Measurements from ENCODE around the gene CCDC18.

The CCDC18 gene

DNA sequence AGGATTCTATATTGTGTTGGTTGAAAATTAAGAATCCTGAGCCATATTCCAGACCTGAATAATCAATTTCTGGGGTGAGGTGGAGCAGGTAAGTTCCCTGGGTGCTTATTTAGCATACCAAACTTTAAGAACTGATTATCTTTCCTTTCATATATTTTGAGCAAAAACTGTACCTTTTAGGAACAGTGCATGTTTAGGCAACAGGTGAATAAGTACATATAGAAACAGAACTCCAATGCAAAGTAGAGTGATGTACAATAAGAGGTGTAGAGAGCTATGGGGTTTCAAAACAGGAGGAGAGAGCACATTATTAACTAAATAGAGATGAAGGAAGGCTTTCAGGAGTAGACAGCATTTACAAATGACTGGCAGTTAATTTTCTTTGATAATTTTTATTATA, 29.1 kb upstream of the CCDC18 start:
- ChIA-PET POLR2A (no interaction called here), CTCF (no interaction called here)
- peak; percentile 60 for TF ChIP-seq ZBTB17 (tag by site-specific recombination; IDR thresholded peaks at IDR 0.05)
- no peak for TF ChIP-seq ZNF274 (IDR thresholded peaks at IDR 0.05; ENCODE audit: low read length)
- no peak for TF ChIP-seq ZNF274 (tag by site-specific recombination; IDR thresholded peaks at IDR 0.05; ENCODE audit: borderline replicate concordance)
- peak; percentile 64; the same call in 1 of the 2 replicates for TF ChIP-seq SCRT2 (tag by site-specific recombination; IDR thresholded peaks at IDR 0.05)
- peak; percentile 65; the same call in 1 of the 2 replicates for TF ChIP-seq SCRT1 (tag by site-specific recombination; IDR thresholded peaks at IDR 0.05; ENCODE audit: borderline replicate concordance)
- H3K4me1 ChIP-seq (ENCODE audit: control insufficient read depth, insufficient read depth, low read length), result no peaks in the 10 kb centered on the region
- no peak overlapping the region for H3K4me3 ChIP-seq (ENCODE audit: low read depth, low read length)
- H3K27ac ChIP-seq (ENCODE audit: extremely low read depth, low read depth, low read length), result no peak overlapping the region
- H3K9me3 ChIP-seq (ENCODE audit: control insufficient read depth, insufficient read depth, low read depth, low read length), result no peaks in the 10 kb centered on the region
- H3K36me3 ChIP-seq (ENCODE audit: control insufficient read depth in 2 of 2, insufficient read depth in 1 of 2, low read length in 2 of 2), result peaks cover 13 to 65% of the 10 kb centered on the region in 2 experiments

- Histone ChIP-seq H3K4me1 (ENCODE audit: control insufficient read depth, insufficient read depth, low read length) (no peaks in the 10 kb centered on the region), H3K9me3 (ENCODE audit: control insufficient read depth, insufficient read depth, low read depth, low read length) (no peaks in the 10 kb centered on the region), H3K4me3 (ENCODE audit: low read depth, low read length) (no peak overlapping the region), H3K27ac (ENCODE audit: extremely low read depth, low read depth, low read length) (no peak overlapping the region), H3K36me3 (ENCODE audit: control insufficient read depth in 2 of 2, insufficient read depth in 1 of 2, low read length in 2 of 2) (peaks cover 19 to 69% of the 10 kb centered on the region in 2 experiments)
- CTCF ChIA-PET, result interaction anchor here (0.6 kb wide), 1 partner anchor 218 kb away, joined by 4 read pairs; no protein-coding TSS in a partner anchor
- TF ChIP-seq ZNF114 (tag by site-specific recombination; IDR thresholded peaks at IDR 0.05) (no peak), ZNF600 (tag by site-specific recombination; IDR thresholded peaks at IDR 0.05) (no peak), ZNF239 (tag by site-specific recombination; IDR thresholded peaks at IDR 0.05) (no peak)
- POLR2A ChIA-PET, result no interaction called here
Observed at GRCh38 chr1:93152835-93153234, 27.7 kb upstream of the CCDC18 start.

DNA sequence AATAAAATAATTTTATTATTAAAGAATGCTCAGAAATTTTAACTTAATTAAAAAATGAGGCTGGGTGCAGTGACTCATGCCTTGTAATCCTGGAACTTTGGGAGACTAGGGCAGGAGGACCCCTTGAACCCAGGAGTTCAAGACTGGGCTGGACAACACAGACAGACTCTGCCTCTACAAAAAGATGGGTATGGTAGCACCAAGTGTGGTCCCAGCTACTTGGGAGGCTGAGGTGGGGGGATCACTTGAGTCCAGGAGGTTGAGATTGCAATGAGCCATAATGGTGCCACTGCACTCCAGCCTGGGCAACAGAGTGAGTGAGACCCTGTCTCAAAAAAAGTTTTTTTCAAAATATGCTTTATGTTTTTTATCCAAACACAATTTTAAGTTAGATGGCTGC, 25.6 kb upstream of the CCDC18 start:
- Histone ChIP-seq H3K9me3 (ENCODE audit: control insufficient read depth, insufficient read depth, low read depth, low read length) (no peaks in the 10 kb centered on the region), H3K4me3 (ENCODE audit: low read depth, low read length) (no peak overlapping the region), H3K36me3 (ENCODE audit: control insufficient read depth in 2 of 2, insufficient read depth in 1 of 2, low read length in 2 of 2) (peaks cover 29 to 65% of the 10 kb centered on the region in 2 experiments), H3K27ac (ENCODE audit: extremely low read depth, low read depth, low read length) (no peak overlapping the region), H3K4me1 (ENCODE audit: control insufficient read depth, insufficient read depth, low read length) (no peaks in the 10 kb centered on the region)
- ChIA-PET POLR2A (no interaction called here), CTCF (interaction anchor here (0.6 kb wide), 1 partner anchor 124 kb away, joined by 3 read pairs; no protein-coding TSS in a partner anchor)
- TF ChIP-seq WT1 (tag by site-specific recombination; IDR thresholded peaks at IDR 0.05) (no peak), ZNF664 (tag by site-specific recombination; IDR thresholded peaks at IDR 0.05) (peak; percentile 32; the same call in 1 of the 2 replicates), GLIS1 (tag by site-specific recombination; IDR thresholded peaks at IDR 0.05) (peak; percentile 67), ZNF155 (tag by site-specific recombination; IDR thresholded peaks at IDR 0.05) (no peak)

DNA sequence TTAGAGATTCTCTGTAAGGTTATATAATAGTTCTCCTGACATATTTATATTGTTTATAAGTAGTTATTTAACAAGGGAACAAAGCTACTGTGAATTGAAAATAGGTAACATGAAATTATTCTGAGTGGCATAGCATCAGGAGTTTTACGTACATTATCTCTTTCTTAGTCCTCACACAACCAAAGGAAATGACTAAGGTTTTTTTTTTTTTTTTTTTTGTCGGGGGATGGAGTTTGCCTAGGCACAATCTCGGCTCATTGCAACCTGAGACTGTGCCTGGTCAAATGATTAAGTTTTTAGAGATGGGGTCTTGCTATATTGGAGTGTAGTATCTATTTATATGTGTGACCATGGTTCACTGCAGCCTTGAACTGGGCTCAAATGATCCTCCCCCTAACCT, 25.2 kb upstream of the CCDC18 start:
- TF ChIP-seq ZNF664 (tag by site-specific recombination; IDR thresholded peaks at IDR 0.05) (0 out of 2 replicates have a peak, but pooled peaks have one; percentile 3), BCL11B (tag by site-specific recombination; IDR thresholded peaks at IDR 0.05; ENCODE audit: low read depth) (no peak)
- POLR2A ChIA-PET, result no interaction called here
- peaks cover 28 to 63% of the 10 kb centered on the region in 2 experiments for H3K36me3 ChIP-seq (ENCODE audit: control insufficient read depth in 2 of 2, insufficient read depth in 1 of 2, low read length in 2 of 2)

DNA sequence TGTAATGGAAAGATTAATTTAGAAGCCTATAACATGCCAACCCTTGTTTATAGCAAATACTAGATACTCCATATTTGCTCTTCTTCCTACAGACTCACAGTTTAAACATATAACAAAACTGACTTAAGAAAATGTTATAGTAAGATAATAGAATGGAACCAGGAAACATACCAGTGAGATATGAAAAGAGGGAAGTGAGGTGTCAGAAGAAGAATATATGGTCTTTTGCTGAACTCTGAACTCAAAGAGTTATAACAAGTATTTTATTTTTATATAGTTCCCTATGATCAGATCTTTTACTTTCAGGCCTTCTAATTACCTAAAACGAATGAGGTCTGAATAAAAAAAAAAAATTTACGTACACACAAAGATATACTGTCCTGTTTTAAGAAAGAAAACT, 21.2 kb upstream of the CCDC18 start:
- H3K4me1 ChIP-seq (ENCODE audit: control insufficient read depth, insufficient read depth, low read length), result no peaks in the 10 kb centered on the region
- no peak overlapping the region for H3K4me3 ChIP-seq (ENCODE audit: low read depth, low read length)
- ChIA-PET CTCF (interaction anchor here (0.7 kb wide), 1 partner anchor 410 kb away, joined by 4 read pairs; no protein-coding TSS in a partner anchor), POLR2A (no interaction called here)
- no peak overlapping the region for H3K27ac ChIP-seq (ENCODE audit: extremely low read depth, low read depth, low read length)
- H3K36me3 ChIP-seq (ENCODE audit: control insufficient read depth in 2 of 2, insufficient read depth in 1 of 2, low read length in 2 of 2), result peaks cover 28 to 42% of the 10 kb centered on the region in 2 experiments
- no peaks in the 10 kb centered on the region for H3K9me3 ChIP-seq (ENCODE audit: control insufficient read depth, insufficient read depth, low read depth, low read length)
- TF ChIP-seq, protein P1, sequence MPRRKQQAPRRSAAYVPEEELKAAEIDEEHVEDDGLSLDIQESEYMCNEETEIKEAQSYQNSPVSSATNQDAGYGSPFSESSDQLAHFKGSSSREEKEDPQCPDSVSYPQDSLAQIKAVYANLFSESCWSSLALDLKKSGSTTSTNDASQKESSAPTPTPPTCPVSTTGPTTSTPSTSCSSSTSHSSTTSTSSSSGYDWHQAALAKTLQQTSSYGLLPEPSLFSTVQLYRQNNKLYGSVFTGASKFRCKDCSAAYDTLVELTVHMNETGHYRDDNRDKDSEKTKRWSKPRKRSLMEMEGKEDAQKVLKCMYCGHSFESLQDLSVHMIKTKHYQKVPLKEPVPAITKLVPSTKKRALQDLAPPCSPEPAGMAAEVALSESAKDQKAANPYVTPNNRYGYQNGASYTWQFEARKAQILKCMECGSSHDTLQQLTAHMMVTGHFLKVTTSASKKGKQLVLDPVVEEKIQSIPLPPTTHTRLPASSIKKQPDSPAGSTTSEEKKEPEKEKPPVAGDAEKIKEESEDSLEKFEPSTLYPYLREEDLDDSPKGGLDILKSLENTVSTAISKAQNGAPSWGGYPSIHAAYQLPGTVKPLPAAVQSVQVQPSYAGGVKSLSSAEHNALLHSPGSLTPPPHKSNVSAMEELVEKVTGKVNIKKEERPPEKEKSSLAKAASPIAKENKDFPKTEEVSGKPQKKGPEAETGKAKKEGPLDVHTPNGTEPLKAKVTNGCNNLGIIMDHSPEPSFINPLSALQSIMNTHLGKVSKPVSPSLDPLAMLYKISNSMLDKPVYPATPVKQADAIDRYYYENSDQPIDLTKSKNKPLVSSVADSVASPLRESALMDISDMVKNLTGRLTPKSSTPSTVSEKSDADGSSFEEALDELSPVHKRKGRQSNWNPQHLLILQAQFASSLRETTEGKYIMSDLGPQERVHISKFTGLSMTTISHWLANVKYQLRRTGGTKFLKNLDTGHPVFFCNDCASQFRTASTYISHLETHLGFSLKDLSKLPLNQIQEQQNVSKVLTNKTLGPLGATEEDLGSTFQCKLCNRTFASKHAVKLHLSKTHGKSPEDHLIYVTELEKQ (tag by site-specific recombination; IDR thresholded peaks at IDR 0.05; ENCODE audit: borderline replicate concordance), result no peak
- TF ChIP-seq ZNF704 (tag by site-specific recombination; IDR thresholded peaks at IDR 0.05) (no peak), SP7 (tag by site-specific recombination; IDR thresholded peaks at IDR 0.05) (no peak), ZNF394 (tag by site-specific recombination; IDR thresholded peaks at IDR 0.05; ENCODE audit: borderline replicate concordance) (no peak), ZNF26 (tag by site-specific recombination; IDR thresholded peaks at IDR 0.05) (no peak), ZNF792 (tag by site-specific recombination; IDR thresholded peaks at IDR 0.05) (no peak), SETDB1 (IDR thresholded peaks at IDR 0.05; ENCODE audit: insufficient read length, low read length) (no peak)

More for the DNA sequence above, 25.2 kb upstream of the CCDC18 start:
- Histone ChIP-seq H3K9me3 (ENCODE audit: control insufficient read depth, insufficient read depth, low read depth, low read length) (no peaks in the 10 kb centered on the region), H3K27ac (ENCODE audit: extremely low read depth, low read depth, low read length) (no peak overlapping the region), H3K4me3 (ENCODE audit: low read depth, low read length) (no peak overlapping the region), H3K4me1 (ENCODE audit: control insufficient read depth, insufficient read depth, low read length) (no peaks in the 10 kb centered on the region)
- CTCF ChIA-PET, result interaction anchor here (0.6 kb wide), 1 partner anchor 123 kb away, joined by 3 read pairs; no protein-coding TSS in a partner anchor
